ENCODE measurements around the gene ZDHHC7.

The ZDHHC7 gene

DNA sequence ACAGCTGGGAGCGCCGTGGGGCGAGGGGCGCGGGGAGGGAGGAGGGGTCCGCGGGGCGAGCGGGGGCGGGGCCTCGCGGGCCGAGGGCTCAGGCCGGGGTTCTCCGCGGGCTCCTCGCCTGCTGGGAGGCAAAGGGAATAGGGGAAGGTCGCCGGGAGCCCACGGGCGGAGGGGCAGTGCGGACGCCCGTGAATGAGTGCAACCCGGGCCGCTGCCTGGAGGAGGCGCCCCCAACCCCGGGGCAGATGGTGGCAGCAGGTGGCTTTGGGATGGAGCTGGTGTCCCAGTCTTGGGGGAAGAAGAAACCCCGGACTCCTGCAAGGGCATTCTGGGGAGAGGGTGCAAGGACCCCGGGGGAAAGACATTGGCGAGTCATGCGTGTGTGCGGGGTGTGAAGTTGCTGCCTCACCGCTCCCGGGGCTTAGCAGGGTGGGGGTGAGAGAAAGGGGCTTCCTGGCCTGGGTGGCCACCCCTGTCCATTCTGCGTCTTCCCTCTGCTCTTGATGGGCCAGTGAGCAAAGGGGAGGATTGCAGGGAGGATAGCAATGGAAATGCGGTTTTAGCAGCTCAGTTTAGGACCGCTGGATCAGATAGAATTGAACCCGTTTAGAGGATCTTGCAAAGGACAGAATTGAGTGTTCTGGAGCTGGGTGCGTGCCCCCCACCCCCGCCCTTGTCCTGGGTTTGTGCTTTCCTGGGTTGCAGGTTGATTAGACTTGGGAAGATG is 16.8 kb upstream of the ZDHHC7 start:
- H3K4me3 ChIP-seq (replicated peaks in 1 of 2; ENCODE audit: low read depth in 2 of 2, low read length in 2 of 2): peak overlapping the region; percentile 67 to 76
- DNase-seq (ENCODE audit: low read depth in 2 of 2): no peak
- TF ChIP-seq CTCF (IDR thresholded peaks at IDR 0.05; ENCODE audit: low read depth, low read length): no peak

- H3K4me3 ChIP-seq (replicated peaks in 1 of 2; ENCODE audit: low read depth in 2 of 2, low read length in 2 of 2): peak within 1 kb of the TSS; percentile 67 to 77
- peak; percentile 16 for TF ChIP-seq CTCF (IDR thresholded peaks at IDR 0.05; ENCODE audit: low read depth, low read length)
- peak; percentile 90 to 96 for DNase-seq (ENCODE audit: low read depth in 2 of 2)
Measured at GRCh38 chr16:85027349-85027957, 16.1 kb upstream of the ZDHHC7 start, which contains the start of gene KIAA0513. Gene KIAA0513 (plus strand): TSS chr16:85027795. CDS start chr16:85067072, 39,277 bp downstream.

DNA sequence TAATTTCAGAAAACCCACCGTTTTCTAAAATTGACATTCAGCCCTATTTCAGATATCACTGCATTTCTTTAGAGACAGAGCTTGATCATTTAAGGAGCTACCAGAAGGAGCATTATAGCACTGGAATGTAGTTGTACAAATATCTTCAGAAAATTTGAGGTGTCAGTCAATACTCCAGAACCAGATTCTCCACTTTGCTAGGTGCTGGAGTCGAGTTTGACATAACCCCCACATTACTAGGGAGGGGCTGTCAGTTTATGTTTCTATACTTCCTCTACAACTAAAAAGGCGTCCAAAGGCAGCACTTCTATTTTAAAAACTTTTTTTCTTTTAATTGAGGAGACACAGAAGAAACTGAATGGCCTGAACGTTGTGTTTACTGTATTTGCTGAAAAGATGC is 15.4 kb upstream of the ZDHHC7 start:
- peak overlapping the region in 1 of 2 donors; percentile 77 for H3K4me3 ChIP-seq (replicated peaks in 1 of 2; ENCODE audit: low read depth in 2 of 2, low read length in 2 of 2)
- no peak for TF ChIP-seq CTCF (IDR thresholded peaks at IDR 0.05; ENCODE audit: low read depth, low read length)
- no peak for DNase-seq (ENCODE audit: low read depth in 2 of 2)

GRCh38 chr16:85025781-85026653 is 14.7 kb upstream of the ZDHHC7 start:
- no peak for DNase-seq (ENCODE audit: low read depth in 2 of 2)
- no peak for TF ChIP-seq CTCF (IDR thresholded peaks at IDR 0.05; ENCODE audit: low read depth, low read length)
- H3K4me3 ChIP-seq (replicated peaks in 1 of 2; ENCODE audit: low read depth in 2 of 2, low read length in 2 of 2): no peak overlapping the region

- H3K4me3 ChIP-seq (replicated peaks in 1 of 2; ENCODE audit: low read depth in 2 of 2, low read length in 2 of 2): no peak overlapping the region
- no peak for TF ChIP-seq CTCF (IDR thresholded peaks at IDR 0.05; ENCODE audit: low read depth, low read length)
- no peak for DNase-seq (ENCODE audit: low read depth in 2 of 2)
Measured at GRCh38 chr16:85019659-85020245, 8.4 kb upstream of the ZDHHC7 start.

- TF ChIP-seq CTCF (IDR thresholded peaks at IDR 0.05; ENCODE audit: low read depth, low read length): no peak
- DNase-seq (ENCODE audit: low read depth in 2 of 2): no peak
Measured at GRCh38 chr16:85018529-85019236, 7.3 kb upstream of the ZDHHC7 start.

More at GRCh38 chr16:85018529-85019236, 7.3 kb upstream of the ZDHHC7 start:
- no peak overlapping the region for H3K4me3 ChIP-seq (replicated peaks in 1 of 2; ENCODE audit: low read depth in 2 of 2, low read length in 2 of 2)

Data from cardiac fibroblast (primary cell).